CMK (cell line): ENCODE results near the gene NACAD.
"Not testable (repeated sequence)": the region's sequence is repeated elsewhere in the genome, so short reads cannot be mapped to it uniquely, and the experiment has no call there.

Source experiments
- DNase-seq: peaks from one replicate; pipeline ENCODE4 v3.0.0-alpha.2; 2010; ENCODE audit warnings: low read depth

Gene NACAD

GRCh38 chr7:45114257-45114656 lies 25.5 kb upstream of the NACAD start:
- DNase-seq = not testable (repeated sequence)

DNA sequence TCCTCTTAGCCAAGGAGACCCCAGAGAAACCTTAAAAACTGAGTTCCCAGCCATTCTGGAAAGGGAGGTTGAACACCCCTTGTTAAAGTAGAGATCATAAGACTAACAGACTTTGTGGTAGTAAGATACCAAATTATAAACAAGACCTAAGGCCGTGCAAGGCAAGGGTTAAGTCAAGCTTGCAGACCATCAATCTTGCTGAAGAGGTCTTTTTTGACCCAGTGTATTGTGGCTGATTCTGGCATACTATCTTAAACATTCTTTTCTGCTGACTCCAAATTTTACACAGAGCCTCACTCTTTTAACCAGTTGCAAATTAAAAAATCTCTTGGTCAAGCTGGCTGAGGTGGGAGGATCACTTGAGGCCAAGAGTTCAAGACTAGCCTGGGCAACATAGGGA lies 23.9 kb upstream of the NACAD start:
- no peak for DNase-seq

DNA sequence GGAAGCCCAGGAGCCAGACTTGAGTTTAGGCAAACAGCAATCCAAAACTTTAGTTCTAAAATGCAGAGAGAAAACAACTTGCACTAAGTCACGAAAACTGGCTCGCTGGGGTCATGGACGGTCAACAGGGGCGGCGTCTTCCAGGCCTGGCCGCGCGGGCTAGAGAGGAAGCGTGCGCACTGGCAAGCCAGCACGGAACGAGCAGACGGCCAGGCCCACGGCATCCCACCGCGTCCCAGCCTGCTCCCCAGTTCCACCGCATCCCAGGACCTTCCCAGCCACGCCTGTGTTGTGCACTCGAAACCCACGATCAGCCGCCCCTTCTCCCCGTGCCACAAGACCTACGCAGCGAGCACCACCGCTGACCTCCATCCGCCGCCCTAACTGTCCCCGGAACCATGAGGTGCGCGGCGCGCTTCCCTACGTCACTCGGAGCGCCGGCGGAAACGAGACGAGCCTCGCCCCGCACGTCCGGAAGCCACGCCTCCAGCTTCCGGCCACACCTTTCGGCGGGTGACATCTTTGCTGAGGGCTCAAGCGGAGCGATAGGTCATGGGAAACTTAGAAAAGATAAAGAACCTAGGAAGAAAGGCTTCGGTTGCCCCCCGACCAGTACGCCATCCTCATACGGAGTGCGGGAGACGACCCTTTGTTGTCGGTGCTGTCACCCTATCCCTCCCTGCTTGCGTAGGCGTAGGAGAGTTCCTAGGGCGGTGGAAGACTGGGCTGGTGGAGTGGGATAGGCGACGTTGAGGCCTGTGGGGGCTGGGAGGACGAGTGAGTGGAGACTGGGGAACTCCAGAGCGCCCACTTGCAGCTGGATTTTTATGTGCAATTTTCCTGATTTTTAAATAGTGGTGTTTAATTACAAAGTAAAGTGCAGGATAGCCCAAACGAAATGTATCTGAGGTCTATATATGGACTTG lies 22.8 kb upstream of the NACAD start, which contains the start of gene TBRG4:
TBRG4 (minus strand) TSS at position 400 of the 926 bp plus-strand sequence. CDS start 2,460 bp downstream, outside the sequence.
- peak; percentile 80 for DNase-seq

GRCh38 chr7:45108863-45109262 lies 20.1 kb upstream of the NACAD start:
- no peak for DNase-seq

- no peak for DNase-seq
Observed at GRCh38 chr7:45107356-45107755, 18.6 kb upstream of the NACAD start.

DNA sequence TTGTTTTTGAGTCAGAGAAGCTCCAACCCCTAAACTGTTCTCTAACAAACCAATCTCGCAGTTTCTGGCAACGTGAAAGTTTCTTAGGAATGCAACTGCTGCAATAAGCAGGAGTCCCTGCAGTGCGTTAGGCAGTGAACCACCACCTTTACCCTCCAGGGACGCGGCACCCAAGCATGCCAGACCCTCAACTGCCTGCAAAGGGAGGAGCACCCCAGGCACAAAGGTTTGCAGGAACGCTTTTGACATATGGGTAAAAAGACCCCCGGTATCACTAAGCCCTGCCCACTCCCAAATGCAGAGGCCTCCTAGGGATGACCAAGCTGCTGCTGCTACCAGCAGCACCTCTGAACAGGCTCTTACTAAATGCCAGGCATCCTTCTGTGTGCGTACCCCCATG lies 18.1 kb upstream of the NACAD start:
- no peak for DNase-seq

GRCh38 chr7:45105588-45106188 lies 16.9 kb upstream of the NACAD start:
- DNase-seq = no peak

GRCh38 chr7:45104844-45105587 lies 16.2 kb upstream of the NACAD start:
- DNase-seq = no peak

DNA sequence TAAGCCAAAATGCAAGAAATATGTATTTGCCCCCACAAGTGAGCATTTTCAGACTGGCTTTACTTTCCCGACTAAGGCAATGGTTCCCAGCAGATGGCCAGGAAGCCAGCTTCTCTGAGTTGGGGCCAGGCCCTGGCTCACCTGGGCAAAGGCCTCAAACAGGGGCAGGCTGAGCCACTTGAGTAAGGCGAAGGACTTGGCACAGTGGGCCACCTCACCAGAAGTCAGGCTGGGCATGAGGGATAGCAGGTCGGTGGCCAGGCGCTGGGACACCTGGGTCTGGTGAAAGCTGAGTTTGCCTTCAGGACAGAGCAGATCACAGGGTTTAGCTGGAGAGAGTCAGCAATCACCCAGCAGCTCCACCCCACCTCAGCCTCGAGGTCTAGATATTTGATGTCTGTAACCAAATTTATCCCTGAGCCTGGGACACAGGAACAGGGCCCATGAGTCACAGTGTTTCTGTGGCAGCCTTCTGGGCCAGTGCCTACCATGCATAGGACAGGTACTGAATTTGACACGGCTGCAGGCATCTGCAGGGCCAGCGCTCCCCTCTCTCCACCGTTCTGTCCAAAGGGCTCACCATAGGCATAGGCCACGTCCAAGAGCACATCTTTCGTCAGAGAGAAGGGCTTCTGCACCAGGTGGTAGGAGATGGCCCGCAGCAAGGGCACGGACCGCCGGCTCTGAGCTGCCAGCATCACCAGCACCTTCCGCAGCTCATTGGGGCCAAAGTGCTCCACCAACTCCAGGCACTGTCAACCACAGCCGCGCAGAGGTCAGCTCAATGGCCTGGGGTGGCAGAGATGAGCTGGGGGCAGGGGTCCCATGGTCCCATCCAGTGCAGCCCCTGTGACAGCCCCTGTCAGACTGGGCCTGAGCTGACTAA lies 15.4 kb upstream of the NACAD start:
- DNase-seq = no peak

DNA sequence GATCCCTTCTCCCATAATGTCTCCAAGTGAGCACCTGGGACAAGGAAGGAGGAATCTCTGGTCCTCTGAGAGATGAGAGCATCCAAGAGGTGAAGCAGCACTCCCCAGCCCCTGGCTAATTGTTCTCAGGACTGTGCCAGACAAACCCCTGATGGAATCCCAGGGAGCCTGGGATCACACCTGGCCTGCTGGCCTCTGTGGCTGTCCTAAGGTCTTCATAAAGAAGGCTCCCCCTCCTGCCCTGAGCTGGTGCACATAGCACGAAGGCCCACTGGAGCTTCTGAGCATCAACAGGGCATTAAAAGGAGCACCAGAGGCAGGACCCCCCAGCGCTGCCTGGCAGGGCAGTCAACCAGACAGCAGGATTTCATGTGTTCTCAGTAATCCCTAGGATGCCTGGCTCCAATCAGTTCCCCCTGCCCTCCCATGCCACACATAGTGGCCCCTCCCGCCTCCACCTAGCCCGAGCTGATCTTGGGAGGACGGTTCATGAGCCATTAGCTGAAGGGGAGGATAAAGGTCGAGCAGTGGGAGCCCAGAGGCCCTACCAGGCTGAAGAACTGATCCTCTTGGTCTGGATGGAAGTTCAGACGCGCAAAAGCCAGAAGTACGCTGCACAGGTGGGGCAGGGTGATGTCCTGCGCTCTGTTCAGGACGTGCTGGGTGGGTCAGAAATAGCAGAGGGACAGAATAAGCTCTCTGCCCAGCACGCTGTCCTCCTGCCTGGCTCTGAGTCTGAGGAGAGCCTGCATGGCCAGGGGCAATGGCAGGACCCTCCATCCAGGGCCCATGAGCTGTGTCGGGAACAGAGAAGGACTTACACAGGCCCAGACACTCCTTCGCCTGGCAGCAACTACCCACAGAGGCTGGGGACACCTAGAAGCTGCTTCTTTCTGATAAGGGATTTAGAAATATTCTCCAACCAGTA lies 14.3 kb upstream of the NACAD start:
- no peak for DNase-seq

- no peak for DNase-seq
Observed at GRCh38 chr7:45101748-45102147, 13.0 kb upstream of the NACAD start.

- no peak for DNase-seq
Observed at GRCh38 chr7:45100761-45101480, 12.2 kb upstream of the NACAD start.

DNA sequence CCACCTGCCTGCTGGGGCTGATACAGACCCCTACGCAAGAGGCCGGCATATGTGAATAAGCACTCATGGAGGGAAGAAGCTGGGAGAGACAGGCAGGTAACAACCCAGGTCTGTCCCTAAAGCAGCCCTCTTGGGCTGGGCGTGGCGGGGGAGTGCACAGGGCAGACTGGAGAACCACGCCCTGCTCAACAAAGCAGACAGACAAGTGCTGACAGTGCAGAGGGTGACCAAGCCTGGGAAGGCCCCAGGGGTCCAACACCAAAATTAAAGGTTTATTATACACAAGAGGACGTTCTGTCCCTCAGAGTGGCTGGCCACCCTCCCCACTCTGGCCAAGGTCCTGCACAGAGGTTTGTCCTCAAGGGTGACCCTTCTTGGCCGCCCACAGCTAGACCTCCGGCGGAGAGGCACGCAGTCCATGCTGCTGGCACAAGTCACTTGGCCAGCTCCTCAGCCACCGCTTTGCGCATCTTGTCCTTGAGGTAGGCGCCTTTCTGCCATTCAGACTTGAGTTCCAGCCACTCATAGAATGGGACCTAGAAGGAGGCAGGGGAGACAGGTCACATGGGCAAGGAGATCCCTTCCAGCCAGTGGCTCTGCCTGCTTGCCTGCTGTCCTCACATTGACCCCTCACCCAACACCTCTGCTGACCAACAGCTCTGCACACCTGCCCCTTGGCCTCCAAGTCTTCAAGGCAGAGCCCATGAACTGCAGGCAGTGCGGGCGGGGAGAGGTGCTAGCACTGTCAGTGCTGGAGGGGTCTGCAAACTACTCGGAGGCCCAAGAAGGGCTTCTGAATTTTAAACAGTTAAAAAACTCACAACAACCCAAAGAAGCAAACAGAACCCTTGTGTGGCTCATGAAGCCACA lies 11.4 kb upstream of the NACAD start:
- no peak for DNase-seq

- no peak for DNase-seq
Observed at GRCh38 chr7:45098983-45099839, 10.4 kb upstream of the NACAD start.

- DNase-seq = no peak
Observed at GRCh38 chr7:45092931-45093235, 4.1 kb upstream of the NACAD start.

GRCh38 chr7:45092100-45092930 lies 3.5 kb upstream of the NACAD start:
- no peak for DNase-seq

- DNase-seq = no peak
Observed at GRCh38 chr7:45089341-45089891, 647 bp upstream of the NACAD start.
